MM.1S (cell line): ENCODE measurements around the gene TPBGL.
A peak's percentile ranks its signal among the peaks of the same experiment; 100 is the strongest.

Experiments
- CTCF ChIP-seq: fragments of 300-600 bp; sonication (generic); IDR thresholded peaks from 2 replicates; pipeline ENCODE4 v1.5.1; 2016; ENCODE audit warnings: antibody characterized with exemption, low read length, mixed read lengths
- EZH2 ChIP-seq: fragments of 300-600 bp; sonication (generic); optimal IDR thresholded peaks from 2 replicates; pipeline ENCODE3; 2017; ENCODE audit warnings: low read depth, mild to moderate bottlenecking, antibody characterized with exemption, low read length, mixed read lengths
- EZH2phosphoT487 ChIP-seq: fragments of 300-600 bp; sonication (generic); IDR thresholded peaks from 2 replicates; pipeline ENCODE4 v1.6.1; 2018; ENCODE audit warnings: antibody characterized with exemption, low read length

GRCh38 chr11:75245356-75246005 is 4.9 kb downstream of the TPBGL start:
- peak; percentile 12; the same call in 1 of the 2 replicates for TF ChIP-seq CTCF
- TF ChIP-seq EZH2: no peak
- no peak for TF ChIP-seq EZH2phosphoT487
